ENCODE measurements around the gene WT1. TPM values are rescaled to one million over a fixed set of nuclear protein-coding genes. Genes with fewer than 3 reads are reported as not detected.

WT1 gene
- total RNA-seq, 1 donor from 2014 or later: not detected

DNA sequence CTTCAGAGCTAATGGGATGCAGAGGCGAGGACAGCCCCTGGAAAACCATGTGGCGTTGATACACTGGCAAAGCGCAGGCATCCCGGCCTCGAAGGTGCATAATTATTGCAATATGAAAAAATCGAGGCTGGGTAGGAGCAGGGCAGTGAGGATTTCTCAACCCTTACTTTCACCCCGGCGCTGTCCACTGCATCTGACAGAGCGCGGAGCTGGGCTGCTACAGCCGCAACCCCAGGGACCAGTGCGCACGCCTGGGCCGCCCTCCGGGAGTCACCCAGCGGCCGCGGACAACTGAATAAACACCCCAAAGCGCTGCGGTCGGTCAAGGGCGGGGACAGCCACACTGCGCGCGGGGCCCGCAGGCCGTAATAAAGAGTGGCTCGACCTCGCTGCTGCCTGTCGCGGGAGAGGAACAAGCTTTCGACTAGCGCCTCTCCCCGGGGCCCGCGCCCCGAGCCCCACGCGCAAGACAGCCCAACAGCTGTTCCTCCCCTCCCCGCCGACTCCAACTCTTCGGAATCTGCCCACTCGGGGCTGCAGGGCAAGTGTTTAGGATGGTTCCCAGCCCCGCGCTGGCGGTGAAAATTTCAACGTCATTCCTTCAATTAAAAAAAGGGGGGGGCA, 3.6 kb upstream of the WT1 start:
- ATAC-seq (ENCODE audit: low read depth): no peak
- TF ChIP-seq, protein P1, sequence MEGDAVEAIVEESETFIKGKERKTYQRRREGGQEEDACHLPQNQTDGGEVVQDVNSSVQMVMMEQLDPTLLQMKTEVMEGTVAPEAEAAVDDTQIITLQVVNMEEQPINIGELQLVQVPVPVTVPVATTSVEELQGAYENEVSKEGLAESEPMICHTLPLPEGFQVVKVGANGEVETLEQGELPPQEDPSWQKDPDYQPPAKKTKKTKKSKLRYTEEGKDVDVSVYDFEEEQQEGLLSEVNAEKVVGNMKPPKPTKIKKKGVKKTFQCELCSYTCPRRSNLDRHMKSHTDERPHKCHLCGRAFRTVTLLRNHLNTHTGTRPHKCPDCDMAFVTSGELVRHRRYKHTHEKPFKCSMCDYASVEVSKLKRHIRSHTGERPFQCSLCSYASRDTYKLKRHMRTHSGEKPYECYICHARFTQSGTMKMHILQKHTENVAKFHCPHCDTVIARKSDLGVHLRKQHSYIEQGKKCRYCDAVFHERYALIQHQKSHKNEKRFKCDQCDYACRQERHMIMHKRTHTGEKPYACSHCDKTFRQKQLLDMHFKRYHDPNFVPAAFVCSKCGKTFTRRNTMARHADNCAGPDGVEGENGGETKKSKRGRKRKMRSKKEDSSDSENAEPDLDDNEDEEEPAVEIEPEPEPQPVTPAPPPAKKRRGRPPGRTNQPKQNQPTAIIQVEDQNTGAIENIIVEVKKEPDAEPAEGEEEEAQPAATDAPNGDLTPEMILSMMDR (IDR thresholded peaks at IDR 0.05): no peak
- no peak for DNase-seq
- ChIA-PET CTCF (no interaction called here), POLR2A (no interaction called here)
- H3K9me3 Mint-ChIP-seq: no peaks in the 10 kb centered on the region
- no peaks in the 10 kb centered on the region for H3K36me3 Mint-ChIP-seq (ENCODE audit: low read depth)
- peaks cover 56% of the 10 kb centered on the region for H3K27me3 Mint-ChIP-seq
- H3K4me3 Mint-ChIP-seq: no peak overlapping the region
- peaks cover 8% of the 10 kb centered on the region for H3K4me1 Mint-ChIP-seq
- no peak overlapping the region for H3K27ac Mint-ChIP-seq
- intact Hi-C loops (cut with micrococcal nuclease): loop anchor here (5.0 kb wide), 1 partner anchor 622 kb away; no protein-coding TSS in a partner anchor

DNA sequence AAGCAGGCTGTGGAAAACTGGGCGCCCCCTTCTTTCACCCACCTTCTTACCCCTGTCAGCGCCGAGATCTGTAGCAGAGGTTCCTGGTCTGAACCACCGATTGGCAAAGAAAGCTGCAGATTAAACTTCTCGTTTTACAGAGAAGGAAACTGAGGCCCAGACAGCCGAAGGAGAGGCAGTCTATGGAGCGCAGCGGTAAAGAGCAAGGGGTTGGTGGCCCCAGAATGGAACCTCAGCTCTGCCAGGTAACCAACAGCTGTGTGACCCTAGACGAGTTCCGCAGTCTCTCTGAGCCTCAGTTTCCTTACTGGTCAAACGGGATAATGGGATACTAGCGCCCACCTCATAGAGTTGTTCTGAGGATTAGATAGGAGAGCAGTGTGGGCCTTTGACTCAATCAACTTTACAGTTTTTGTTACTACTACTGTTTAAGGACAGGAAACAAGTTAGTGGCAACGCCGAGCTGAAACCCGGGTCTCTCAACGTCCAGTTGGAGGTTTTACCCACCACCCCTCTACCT, 3.1 kb upstream of the WT1 start:
- no peaks in the 10 kb centered on the region for H3K36me3 Mint-ChIP-seq (ENCODE audit: low read depth)
- DNase-seq: no peak
- CTCF ChIA-PET: no interaction called here
- peaks cover 61% of the 10 kb centered on the region for H3K27me3 Mint-ChIP-seq
- H3K9me3 Mint-ChIP-seq: no peaks in the 10 kb centered on the region
- POLR2A ChIA-PET: no interaction called here
- H3K27ac Mint-ChIP-seq: no peak overlapping the region
- intact Hi-C loops (cut with micrococcal nuclease): loop anchor here (5.0 kb wide), 1 partner anchor 621 kb away; no protein-coding TSS in a partner anchor
- H3K4me3 Mint-ChIP-seq: no peak overlapping the region
- ATAC-seq (ENCODE audit: low read depth): no peak
- TF ChIP-seq, protein P1 (IDR thresholded peaks at IDR 0.05): no peak
- peaks cover 8% of the 10 kb centered on the region for H3K4me1 Mint-ChIP-seq

DNA sequence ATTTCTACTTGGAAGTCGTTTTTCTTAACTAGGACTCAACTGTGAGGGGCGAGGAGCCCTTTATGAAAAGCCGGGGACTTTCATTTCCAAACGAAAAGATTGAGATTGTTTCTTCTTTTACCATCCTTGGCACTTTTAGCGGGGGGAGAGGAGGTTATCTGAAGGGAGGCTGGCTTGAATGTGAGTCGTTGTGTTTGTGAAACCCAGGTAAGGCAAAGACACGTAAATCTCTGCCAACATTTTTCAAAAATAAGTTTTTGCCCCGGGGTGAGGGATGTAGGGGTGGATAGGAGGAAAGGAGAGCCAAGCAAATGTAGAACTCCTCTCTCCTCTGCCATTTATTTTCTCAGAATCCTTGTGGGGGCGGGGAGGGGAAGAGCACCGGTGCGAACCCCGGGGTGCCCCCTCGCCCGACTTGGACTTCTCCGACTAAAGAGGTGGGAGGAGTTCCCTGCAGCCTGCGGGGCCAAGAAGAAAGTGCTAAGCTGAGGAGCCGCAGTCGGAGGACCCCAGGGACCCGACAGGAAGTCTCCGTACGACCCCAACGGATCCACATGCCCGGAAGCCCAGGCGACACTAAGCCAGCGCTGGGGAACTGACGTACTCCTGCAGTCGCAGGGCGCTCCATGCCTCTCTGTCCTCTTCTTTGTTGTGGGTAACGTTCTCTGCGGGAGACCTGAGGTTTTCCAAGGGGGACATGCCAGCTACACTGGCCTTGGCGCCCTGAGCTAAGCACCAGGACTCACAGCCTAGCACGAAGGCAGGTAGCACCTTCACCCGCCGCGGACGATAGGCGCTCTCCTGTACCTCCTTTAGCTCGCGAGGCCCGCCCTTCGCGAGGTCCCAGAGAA, 2.4 kb upstream of the WT1 start:
- ChIA-PET POLR2A (no interaction called here), CTCF (no interaction called here)
- ATAC-seq (ENCODE audit: low read depth) (no peak), DNase-seq (no peak)
- H3K9me3 Mint-ChIP-seq: no peaks in the 10 kb centered on the region
- peaks cover 68% of the 10 kb centered on the region for H3K27me3 Mint-ChIP-seq
- H3K36me3 Mint-ChIP-seq (ENCODE audit: low read depth): no peaks in the 10 kb centered on the region
- H3K4me1 Mint-ChIP-seq: peaks cover 13% of the 10 kb centered on the region
- H3K4me3 Mint-ChIP-seq: no peak overlapping the region
- no peak overlapping the region for H3K27ac Mint-ChIP-seq
- TF ChIP-seq, protein P1 (IDR thresholded peaks at IDR 0.05): no peak
- intact Hi-C loops (cut with micrococcal nuclease): loop anchor here (5.0 kb wide), 1 partner anchor 620 kb away; no protein-coding TSS in a partner anchor

DNA sequence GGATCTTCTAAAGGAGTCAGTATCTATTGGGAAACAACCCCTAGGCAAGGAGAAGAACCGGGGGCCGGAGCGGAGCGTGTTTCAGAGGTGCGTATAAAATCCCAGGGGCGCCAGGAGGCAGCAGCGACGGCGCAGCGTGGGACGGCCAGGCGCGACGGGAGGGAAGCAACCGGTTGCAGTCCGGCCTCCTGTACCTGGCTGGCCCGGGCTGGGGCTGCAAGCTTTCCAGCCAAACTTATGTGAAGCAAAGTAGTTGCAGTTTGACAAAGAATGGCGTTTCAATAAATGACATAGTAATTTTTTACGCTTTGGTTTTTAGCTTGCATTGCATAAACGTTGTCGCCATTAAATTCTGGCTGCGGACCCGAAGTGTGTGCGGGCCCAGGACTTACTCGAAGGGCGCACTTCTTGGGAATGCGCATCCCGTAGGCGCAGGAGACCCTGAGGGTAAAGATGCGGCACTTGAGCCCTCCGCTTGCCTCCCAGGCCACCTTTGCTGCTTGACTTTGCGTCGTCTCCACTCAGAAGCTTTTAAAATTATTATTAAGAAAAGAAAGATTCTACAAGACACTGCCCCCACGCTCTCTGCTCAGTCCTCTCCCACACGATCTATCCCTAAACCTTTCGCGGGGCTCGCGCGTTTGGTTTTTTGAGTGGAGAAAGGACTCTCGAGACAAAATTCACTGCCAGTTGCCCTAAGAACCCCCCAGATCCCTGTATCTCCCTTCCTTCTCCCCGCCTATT, 1.6 kb upstream of the WT1 start:
- Mint-ChIP-seq H3K9me3 (no peaks in the 10 kb centered on the region), H3K36me3 (ENCODE audit: low read depth) (no peaks in the 10 kb centered on the region), H3K27ac (no peak overlapping the region), H3K27me3 (peaks cover 69% of the 10 kb centered on the region), H3K4me3 (no peak overlapping the region), H3K4me1 (peaks cover 16% of the 10 kb centered on the region)
- intact Hi-C loops (cut with micrococcal nuclease): loop anchor here (5.0 kb wide), 1 partner anchor 620 kb away; no protein-coding TSS in a partner anchor
- CTCF ChIA-PET: no interaction called here
- TF ChIP-seq, protein P1 (IDR thresholded peaks at IDR 0.05): no peak
- POLR2A ChIA-PET: no interaction called here
- ATAC-seq (ENCODE audit: low read depth) (no peak), DNase-seq (no peak)

Measured in activated B cell treated with CpG ODN at 0.5 μM for 24 hours (primary cell).